ENCODE measurements around the gene UGT1A9.

DNA sequence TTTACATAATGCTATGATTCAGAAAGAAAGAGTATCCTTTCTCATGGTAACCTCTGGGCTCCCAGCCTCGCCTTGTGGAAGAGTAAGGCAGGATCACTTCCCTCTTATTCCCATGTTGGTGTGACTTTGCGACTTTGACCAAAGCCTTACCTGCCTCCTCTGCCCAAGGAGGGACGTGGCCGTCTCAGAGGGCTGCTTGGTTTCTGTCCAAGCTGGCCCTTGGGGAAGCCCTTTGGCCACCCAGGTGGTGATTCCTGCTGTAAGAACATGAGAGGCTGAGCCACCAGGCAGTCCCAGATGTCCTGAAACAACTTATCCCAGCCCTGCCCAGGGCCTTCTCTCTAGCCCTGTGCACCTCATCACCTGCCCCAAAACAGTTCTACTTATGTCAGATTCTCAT lies 27.0 kb downstream of the UGT1A9 start:
- TF ChIP-seq, protein P1, sequence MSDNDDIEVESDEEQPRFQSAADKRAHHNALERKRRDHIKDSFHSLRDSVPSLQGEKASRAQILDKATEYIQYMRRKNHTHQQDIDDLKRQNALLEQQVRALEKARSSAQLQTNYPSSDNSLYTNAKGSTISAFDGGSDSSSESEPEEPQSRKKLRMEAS (IDR thresholded peaks at IDR 0.05; ENCODE audit: low read depth) = no peak
- TF ChIP-seq CTCF (IDR thresholded peaks at IDR 0.05) = no peak
- TF ChIP-seq SMC3 (IDR thresholded peaks at IDR 0.05; ENCODE audit: low read depth, low read length) = no peak
- TF ChIP-seq ELF1 (IDR thresholded peaks at IDR 0.05) = no peak
- TF ChIP-seq REST (IDR thresholded peaks at IDR 0.05; ENCODE audit: low read depth, low read length) = no peak
- TF ChIP-seq POLR2AphosphoS5 (IDR thresholded peaks at IDR 0.05; ENCODE audit: low read depth, low read length) = no peak
- no peak for TF ChIP-seq GABPA (IDR thresholded peaks at IDR 0.05; ENCODE audit: low read depth)
- no peak for TF ChIP-seq FOXJ3 (CRISPR knock-in tag; IDR thresholded peaks at IDR 0.05)
- TF ChIP-seq USF1 (IDR thresholded peaks at IDR 0.05; ENCODE audit: borderline replicate concordance, low read depth) = no peak
- no peak for TF ChIP-seq FOSL2 (IDR thresholded peaks at IDR 0.05; ENCODE audit: borderline replicate concordance, low read depth)
- no peak for TF ChIP-seq EZH2phosphoT487 (IDR thresholded peaks at IDR 0.05; ENCODE audit: borderline replicate concordance, low read depth)
- TF ChIP-seq YY1 (IDR thresholded peaks at IDR 0.05; ENCODE audit: low read depth) = no peak
- TF ChIP-seq NRF1 (IDR thresholded peaks at IDR 0.05; ENCODE audit: low read depth, low read length) = no peak
